H1 (cell line): ENCODE measurements around the gene PPP2R2D. TPM values are rescaled to one million over a fixed set of nuclear protein-coding genes. Genes with fewer than 3 reads are reported as not detected.

Experiments
- ASH2L ChIP-seq: fragments of 200-600, 300-600 bp; sonication (generic); IDR thresholded peaks from one replicate; pipeline ENCODE4 v1.7.1; 2017; ENCODE audit warnings: low read length
- BACH1 ChIP-seq: IDR thresholded peaks from 2 replicates; pipeline ENCODE4 v1.6.1; 2012; ENCODE audit warnings: low read length, improper control_type of control experiment
- E2F6 ChIP-seq: IDR thresholded peaks from 2 replicates; pipeline ENCODE4 v1.6.1; 2012; ENCODE audit warnings: inconsistent platforms
- GABPA ChIP-seq: IDR thresholded peaks from 2 replicates; pipeline ENCODE4 v1.6.1; 2011; ENCODE audit warnings: mild to moderate bottlenecking, low read length, moderate library complexity, borderline replicate concordance; ENCODE audit not compliant: insufficient read depth
- GTF2F1 ChIP-seq: IDR thresholded peaks from 2 replicates; pipeline ENCODE4 v1.6.1; 2012; ENCODE audit warnings: low read depth, low read length, improper control_type of control experiment, borderline replicate concordance
- KDM1A ChIP-seq: fragments of 200-600, 300-600 bp; sonication (generic); IDR thresholded peaks from 2 replicates; pipeline ENCODE4 v1.7.1; 2016; ENCODE audit warnings: mild to moderate bottlenecking, low read length, borderline replicate concordance
- POU5F1 ChIP-seq: IDR thresholded peaks from 2 replicates; pipeline ENCODE4 v1.6.1; 2011; ENCODE audit warnings: low read depth, mild to moderate bottlenecking, low read length, moderate library complexity
- RAD21 ChIP-seq, 2 experiments: IDR thresholded peaks in 1 of 2; conservative IDR thresholded peaks in 1 of 2; 2 replicates each; pipeline ENCODE4 v1.6.1; 2011; ENCODE audit warnings: low read depth in 2 of 2, low read length in 2 of 2, improper control_type of control experiment in 1 of 2, inconsistent platforms in 1 of 2, mild to moderate bottlenecking in 1 of 2, moderate library complexity in 1 of 2
- RBBP5 ChIP-seq: IDR thresholded peaks from 2 replicates; pipeline ENCODE4 v1.7.1; 2012; ENCODE audit warnings: low read depth, mild to moderate bottlenecking, inconsistent platforms, low read length, moderate library complexity, borderline replicate concordance
- SP1 ChIP-seq: IDR thresholded peaks from 2 replicates; pipeline ENCODE4 v1.6.1; 2011; ENCODE audit warnings: low read depth, low read length
- polyA plus RNA-seq, 7 experiments: library from polyadenylated mRNA; depleted of rRNA in 3 of 7; stranded (reverse) in 5 of 7; unstranded in 2 of 7; fragments of >200 nt in 5 of 7; fragments of 200-250 nt in 2 of 7; gene quantifications; 1 replicate in 5 of 7; 2 replicates in 1 of 7; 4 replicates in 1 of 7; pipeline versions ENCODE4 v1.2.1 to v1.2.3, GENCODE V29; 2011 to 2013; ENCODE audit warnings: missing spikeins in 2 of 7, mixed read lengths in 2 of 7
- total RNA-seq: library from RNA; stranded (reverse); fragmentation: NEBNext Ultra II Directional; extraction: Animal tissue kit (Norgen Biotek cat#: 25700); gene quantifications from 2 replicates; pipeline ENCODE4 v1.2.1, GENCODE V29; 2021
- TF ChIP-seq, protein P1 (sequence below): fragments of 300-600 bp; sonication (generic); IDR thresholded peaks from 2 replicates; pipeline ENCODE4 v1.7.1; 2012; ENCODE audit warnings: low read length, moderate library complexity, mild to moderate bottlenecking, inconsistent platforms; ENCODE audit not compliant: insufficient replicate concordance

The PPP2R2D gene
- total and polyA plus RNA-seq, 2 of the 8 experiments (the other 6 are each of a cell fraction or from before 2014, with no cell fraction given) = 25.4 to 32.8 TPM

DNA sequence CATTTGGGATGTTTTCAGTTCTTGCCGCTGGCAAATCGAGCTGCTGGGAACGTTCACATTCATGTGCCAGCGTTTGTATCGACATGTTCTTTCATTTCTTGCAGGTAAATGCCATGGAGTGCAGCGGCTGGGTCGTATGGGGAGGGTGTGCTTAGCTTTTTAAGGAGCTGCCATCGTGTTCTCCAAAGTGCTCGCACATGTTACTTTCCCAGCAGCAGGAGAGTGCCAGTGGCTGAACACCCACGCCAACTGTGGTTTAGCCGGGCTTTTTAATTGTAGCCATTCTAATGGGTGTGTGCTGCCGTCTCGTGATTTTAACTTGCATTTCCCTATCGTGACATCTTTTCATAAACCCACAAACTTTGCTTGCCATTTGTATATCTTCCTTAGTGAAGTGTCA, 92.5 kb downstream of the PPP2R2D start (continued):
- TF ChIP-seq, protein P1, sequence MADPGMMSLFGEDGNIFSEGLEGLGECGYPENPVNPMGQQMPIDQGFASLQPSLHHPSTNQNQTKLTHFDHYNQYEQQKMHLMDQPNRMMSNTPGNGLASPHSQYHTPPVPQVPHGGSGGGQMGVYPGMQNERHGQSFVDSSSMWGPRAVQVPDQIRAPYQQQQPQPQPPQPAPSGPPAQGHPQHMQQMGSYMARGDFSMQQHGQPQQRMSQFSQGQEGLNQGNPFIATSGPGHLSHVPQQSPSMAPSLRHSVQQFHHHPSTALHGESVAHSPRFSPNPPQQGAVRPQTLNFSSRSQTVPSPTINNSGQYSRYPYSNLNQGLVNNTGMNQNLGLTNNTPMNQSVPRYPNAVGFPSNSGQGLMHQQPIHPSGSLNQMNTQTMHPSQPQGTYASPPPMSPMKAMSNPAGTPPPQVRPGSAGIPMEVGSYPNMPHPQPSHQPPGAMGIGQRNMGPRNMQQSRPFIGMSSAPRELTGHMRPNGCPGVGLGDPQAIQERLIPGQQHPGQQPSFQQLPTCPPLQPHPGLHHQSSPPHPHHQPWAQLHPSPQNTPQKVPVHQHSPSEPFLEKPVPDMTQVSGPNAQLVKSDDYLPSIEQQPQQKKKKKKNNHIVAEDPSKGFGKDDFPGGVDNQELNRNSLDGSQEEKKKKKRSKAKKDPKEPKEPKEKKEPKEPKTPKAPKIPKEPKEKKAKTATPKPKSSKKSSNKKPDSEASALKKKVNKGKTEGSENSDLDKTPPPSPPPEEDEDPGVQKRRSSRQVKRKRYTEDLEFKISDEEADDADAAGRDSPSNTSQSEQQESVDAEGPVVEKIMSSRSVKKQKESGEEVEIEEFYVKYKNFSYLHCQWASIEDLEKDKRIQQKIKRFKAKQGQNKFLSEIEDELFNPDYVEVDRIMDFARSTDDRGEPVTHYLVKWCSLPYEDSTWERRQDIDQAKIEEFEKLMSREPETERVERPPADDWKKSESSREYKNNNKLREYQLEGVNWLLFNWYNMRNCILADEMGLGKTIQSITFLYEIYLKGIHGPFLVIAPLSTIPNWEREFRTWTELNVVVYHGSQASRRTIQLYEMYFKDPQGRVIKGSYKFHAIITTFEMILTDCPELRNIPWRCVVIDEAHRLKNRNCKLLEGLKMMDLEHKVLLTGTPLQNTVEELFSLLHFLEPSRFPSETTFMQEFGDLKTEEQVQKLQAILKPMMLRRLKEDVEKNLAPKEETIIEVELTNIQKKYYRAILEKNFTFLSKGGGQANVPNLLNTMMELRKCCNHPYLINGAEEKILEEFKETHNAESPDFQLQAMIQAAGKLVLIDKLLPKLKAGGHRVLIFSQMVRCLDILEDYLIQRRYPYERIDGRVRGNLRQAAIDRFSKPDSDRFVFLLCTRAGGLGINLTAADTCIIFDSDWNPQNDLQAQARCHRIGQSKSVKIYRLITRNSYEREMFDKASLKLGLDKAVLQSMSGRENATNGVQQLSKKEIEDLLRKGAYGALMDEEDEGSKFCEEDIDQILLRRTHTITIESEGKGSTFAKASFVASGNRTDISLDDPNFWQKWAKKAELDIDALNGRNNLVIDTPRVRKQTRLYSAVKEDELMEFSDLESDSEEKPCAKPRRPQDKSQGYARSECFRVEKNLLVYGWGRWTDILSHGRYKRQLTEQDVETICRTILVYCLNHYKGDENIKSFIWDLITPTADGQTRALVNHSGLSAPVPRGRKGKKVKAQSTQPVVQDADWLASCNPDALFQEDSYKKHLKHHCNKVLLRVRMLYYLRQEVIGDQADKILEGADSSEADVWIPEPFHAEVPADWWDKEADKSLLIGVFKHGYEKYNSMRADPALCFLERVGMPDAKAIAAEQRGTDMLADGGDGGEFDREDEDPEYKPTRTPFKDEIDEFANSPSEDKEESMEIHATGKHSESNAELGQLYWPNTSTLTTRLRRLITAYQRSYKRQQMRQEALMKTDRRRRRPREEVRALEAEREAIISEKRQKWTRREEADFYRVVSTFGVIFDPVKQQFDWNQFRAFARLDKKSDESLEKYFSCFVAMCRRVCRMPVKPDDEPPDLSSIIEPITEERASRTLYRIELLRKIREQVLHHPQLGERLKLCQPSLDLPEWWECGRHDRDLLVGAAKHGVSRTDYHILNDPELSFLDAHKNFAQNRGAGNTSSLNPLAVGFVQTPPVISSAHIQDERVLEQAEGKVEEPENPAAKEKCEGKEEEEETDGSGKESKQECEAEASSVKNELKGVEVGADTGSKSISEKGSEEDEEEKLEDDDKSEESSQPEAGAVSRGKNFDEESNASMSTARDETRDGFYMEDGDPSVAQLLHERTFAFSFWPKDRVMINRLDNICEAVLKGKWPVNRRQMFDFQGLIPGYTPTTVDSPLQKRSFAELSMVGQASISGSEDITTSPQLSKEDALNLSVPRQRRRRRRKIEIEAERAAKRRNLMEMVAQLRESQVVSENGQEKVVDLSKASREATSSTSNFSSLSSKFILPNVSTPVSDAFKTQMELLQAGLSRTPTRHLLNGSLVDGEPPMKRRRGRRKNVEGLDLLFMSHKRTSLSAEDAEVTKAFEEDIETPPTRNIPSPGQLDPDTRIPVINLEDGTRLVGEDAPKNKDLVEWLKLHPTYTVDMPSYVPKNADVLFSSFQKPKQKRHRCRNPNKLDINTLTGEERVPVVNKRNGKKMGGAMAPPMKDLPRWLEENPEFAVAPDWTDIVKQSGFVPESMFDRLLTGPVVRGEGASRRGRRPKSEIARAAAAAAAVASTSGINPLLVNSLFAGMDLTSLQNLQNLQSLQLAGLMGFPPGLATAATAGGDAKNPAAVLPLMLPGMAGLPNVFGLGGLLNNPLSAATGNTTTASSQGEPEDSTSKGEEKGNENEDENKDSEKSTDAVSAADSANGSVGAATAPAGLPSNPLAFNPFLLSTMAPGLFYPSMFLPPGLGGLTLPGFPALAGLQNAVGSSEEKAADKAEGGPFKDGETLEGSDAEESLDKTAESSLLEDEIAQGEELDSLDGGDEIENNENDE = no peak
- TF ChIP-seq GABPA = no peak
- TF ChIP-seq E2F6 = no peak
- no peak for TF ChIP-seq BACH1
- no peak for TF ChIP-seq ASH2L
- TF ChIP-seq POU5F1 = no peak
- no peak for TF ChIP-seq SP1
- no peak for TF ChIP-seq GTF2F1
- TF ChIP-seq KDM1A = no peak
- no peak for TF ChIP-seq RAD21 (IDR thresholded peaks at IDR 0.05 in 1 of 2, conservative IDR thresholded peaks at IDR 0.05 in 1 of 2; ENCODE audit: low read depth in 2 of 2, low read length in 2 of 2)
- TF ChIP-seq RBBP5 = no peak
